Measurements from ENCODE around the gene NOS1AP. TPM values are rescaled to one million over a fixed set of nuclear protein-coding genes. Genes with fewer than 3 reads are reported as not detected.

NOS1AP gene
- total and polyA plus RNA-seq, 9 donors = 0.50 to 4.4 (median 1.5) TPM

DNA sequence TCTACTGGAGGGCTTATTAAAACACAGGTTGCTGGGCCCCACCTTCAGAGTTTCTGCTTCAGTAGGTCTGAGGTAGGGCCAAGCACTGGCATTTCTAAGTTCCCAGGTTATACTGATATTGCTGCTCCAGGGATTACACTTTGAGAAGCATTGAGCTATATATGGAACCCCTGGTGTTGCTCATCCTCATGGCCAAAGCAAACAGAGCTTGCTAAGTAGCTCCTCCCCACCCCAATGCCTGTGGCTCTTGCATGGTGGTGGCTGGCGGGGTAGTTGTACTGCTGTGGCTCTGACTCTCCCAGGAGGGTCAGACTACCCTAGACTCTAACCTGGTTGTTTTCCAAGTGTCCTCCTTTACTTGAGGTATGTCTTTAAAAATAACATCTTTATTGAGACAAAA, 163.6 kb downstream of the NOS1AP start:
- WGBS, 3 donors = 94 to 100% (median 96%) methylated on average over 1 of the region's 1 CpG
- H3K4me1 ChIP-seq (ENCODE audit: insufficient read depth) = no peaks in the 10 kb centered on the region

DNA sequence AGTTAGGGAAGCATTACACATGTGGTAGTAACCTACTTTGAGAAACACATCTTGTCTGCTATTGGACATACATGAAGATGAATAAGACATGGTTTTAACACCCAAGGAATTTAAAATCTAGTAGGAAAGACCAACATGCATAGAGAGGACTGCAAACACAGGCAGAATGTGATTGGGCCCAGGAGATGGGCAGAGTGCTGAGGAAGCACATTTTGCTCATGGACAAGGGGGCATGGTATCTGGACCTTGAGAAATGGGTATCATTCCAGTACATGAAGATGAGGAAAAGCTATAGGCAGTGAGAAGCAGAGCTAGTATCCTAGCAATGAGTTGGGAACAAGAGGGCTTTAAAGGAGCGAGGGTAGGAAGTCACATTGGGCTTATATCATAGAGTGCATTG, 164.4 kb downstream of the NOS1AP start:
- Histone ChIP-seq H3K27ac (no peak overlapping the region), H3K4me3 (no peak overlapping the region), H3K9me3 (no peaks in the 10 kb centered on the region), H3K36me3 (no peaks in the 10 kb centered on the region), H3K4me1 (ENCODE audit: insufficient read depth) (no peaks in the 10 kb centered on the region), H3K27me3 (no peaks in the 10 kb centered on the region)
- WGBS, 3 donors = 93 to 97% (median 96%) methylated on average over 1 of the region's 1 CpG
- TF ChIP-seq EP300 (IDR thresholded peaks at IDR 0.05) (no peak), POLR2A (IDR thresholded peaks at IDR 0.05) (no peak)
- TF ChIP-seq, protein P1, sequence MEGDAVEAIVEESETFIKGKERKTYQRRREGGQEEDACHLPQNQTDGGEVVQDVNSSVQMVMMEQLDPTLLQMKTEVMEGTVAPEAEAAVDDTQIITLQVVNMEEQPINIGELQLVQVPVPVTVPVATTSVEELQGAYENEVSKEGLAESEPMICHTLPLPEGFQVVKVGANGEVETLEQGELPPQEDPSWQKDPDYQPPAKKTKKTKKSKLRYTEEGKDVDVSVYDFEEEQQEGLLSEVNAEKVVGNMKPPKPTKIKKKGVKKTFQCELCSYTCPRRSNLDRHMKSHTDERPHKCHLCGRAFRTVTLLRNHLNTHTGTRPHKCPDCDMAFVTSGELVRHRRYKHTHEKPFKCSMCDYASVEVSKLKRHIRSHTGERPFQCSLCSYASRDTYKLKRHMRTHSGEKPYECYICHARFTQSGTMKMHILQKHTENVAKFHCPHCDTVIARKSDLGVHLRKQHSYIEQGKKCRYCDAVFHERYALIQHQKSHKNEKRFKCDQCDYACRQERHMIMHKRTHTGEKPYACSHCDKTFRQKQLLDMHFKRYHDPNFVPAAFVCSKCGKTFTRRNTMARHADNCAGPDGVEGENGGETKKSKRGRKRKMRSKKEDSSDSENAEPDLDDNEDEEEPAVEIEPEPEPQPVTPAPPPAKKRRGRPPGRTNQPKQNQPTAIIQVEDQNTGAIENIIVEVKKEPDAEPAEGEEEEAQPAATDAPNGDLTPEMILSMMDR (IDR thresholded peaks at IDR 0.05) = no peak
- no peak for DNase-seq
- intact Hi-C loops (cut with DNase I) = no loop called here

More for the DNA sequence above, 163.6 kb downstream of the NOS1AP start:
- H3K9me3 ChIP-seq = no peaks in the 10 kb centered on the region
- no peak for DNase-seq
- intact Hi-C loops (cut with DNase I) = no loop called here
- H3K27me3 ChIP-seq = no peaks in the 10 kb centered on the region
- no peak overlapping the region for H3K4me3 ChIP-seq
- TF ChIP-seq, protein P1 (IDR thresholded peaks at IDR 0.05) = no peak
- no peak for TF ChIP-seq POLR2A (IDR thresholded peaks at IDR 0.05)
- no peak for TF ChIP-seq EP300 (IDR thresholded peaks at IDR 0.05)
- no peak overlapping the region for H3K27ac ChIP-seq
- no peaks in the 10 kb centered on the region for H3K36me3 ChIP-seq

DNA sequence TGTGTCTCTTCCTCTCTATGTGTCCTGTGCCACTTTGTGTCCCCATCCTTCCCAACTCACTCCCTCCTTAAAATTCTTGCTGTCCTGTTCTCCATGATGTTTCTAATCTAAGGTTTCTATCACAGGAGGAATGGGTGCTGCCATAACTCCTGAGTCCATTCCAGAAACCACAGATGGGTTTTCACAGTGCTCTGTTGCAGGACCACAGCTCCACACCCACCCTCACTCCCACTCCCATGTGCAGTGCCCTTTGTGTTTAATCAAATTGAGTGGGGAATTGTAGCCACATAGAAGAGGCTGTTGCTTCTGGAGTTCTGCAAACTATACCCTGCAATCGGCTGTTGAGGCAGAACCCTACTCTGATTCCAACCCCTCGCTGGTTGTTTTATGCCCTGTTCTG, 165.1 kb downstream of the NOS1AP start:
- Histone ChIP-seq H3K27ac (no peak overlapping the region), H3K9me3 (no peaks in the 10 kb centered on the region), H3K27me3 (no peaks in the 10 kb centered on the region), H3K36me3 (no peaks in the 10 kb centered on the region), H3K4me1 (ENCODE audit: insufficient read depth) (no peaks in the 10 kb centered on the region), H3K4me3 (no peak overlapping the region)
- WGBS, 3 donors = 84 to 86% (median 84%) methylated on average over 2 of the region's 2 CpGs
- intact Hi-C loops (cut with DNase I) = no loop called here
- TF ChIP-seq, protein P1 (IDR thresholded peaks at IDR 0.05) = no peak
- no peak for TF ChIP-seq EP300 (IDR thresholded peaks at IDR 0.05)
- no peak for TF ChIP-seq POLR2A (IDR thresholded peaks at IDR 0.05)
- DNase-seq = no peak

DNA sequence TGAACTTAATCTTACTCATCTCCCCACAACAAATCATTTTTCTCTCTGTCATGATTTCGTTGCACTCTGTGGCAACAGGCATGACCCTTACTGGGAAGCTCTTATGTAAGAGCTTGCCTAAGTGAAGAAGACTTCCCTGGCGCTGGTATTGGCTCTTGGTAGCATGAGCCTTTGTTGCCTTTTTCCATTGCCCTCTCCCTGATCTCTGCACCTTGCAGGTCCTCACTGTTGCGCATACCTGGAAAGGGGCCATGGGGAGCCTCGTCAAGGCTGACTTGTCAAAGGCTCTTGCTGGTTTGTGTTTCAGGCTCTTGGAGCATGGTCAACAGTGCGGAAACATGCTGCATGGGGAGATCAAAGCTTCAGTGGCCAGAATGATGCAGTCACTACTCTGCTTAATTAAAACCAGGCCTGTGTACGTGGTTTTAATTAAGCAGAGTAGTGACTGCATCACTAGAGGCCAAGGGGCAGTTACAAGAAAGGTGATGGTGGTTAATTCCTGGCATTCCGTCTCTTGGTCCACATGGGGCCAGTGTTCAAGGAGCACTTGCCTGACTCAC, 165.8 kb downstream of the NOS1AP start:
- H3K27me3 ChIP-seq = no peaks in the 10 kb centered on the region
- 71 to 78% (median 77%) methylated on average over 7 of the region's 7 CpGs for WGBS, 3 donors
- H3K9me3 ChIP-seq = no peaks in the 10 kb centered on the region
- intact Hi-C loops (cut with DNase I) = no loop called here
- no peak overlapping the region for H3K4me3 ChIP-seq
- no peak overlapping the region for H3K27ac ChIP-seq
- no peaks in the 10 kb centered on the region for H3K4me1 ChIP-seq (ENCODE audit: insufficient read depth)
- no peaks in the 10 kb centered on the region for H3K36me3 ChIP-seq
- TF ChIP-seq POLR2A (IDR thresholded peaks at IDR 0.05) = no peak
- TF ChIP-seq, protein P1 (IDR thresholded peaks at IDR 0.05) = no peak
- no peak for TF ChIP-seq EP300 (IDR thresholded peaks at IDR 0.05)
- DNase-seq = peak in 1 of 5 donors; percentile 18

Measured in ovary (tissue), 9 donors.